GM12801 (cell line): Measurements from ENCODE around the gene IRF2.

Experiments used
- CTCF ChIP-seq: IDR thresholded peaks from one replicate; pipeline ENCODE4 v1.5.1; 2011; ENCODE audit warnings: control low read depth; ENCODE audit not compliant: insufficient read length; ENCODE audit errors: extremely low read depth

IRF2 gene

GRCh38 chr4:184370711-184371389 is 103.5 kb downstream of the IRF2 start:
- no peak for TF ChIP-seq CTCF

GRCh38 chr4:184369871-184370270 is 104.5 kb downstream of the IRF2 start:
- TF ChIP-seq CTCF: no peak

- TF ChIP-seq CTCF: no peak
Measured at GRCh38 chr4:184368731-184369130, 105.6 kb downstream of the IRF2 start.

GRCh38 chr4:184368290-184368689 is 106.1 kb downstream of the IRF2 start:
- no peak for TF ChIP-seq CTCF

- TF ChIP-seq CTCF: no peak
Measured at GRCh38 chr4:184364100-184364921, 110.0 kb downstream of the IRF2 start.

- TF ChIP-seq CTCF: no peak
Measured at GRCh38 chr4:184363258-184363657, 111.1 kb downstream of the IRF2 start.

- no peak for TF ChIP-seq CTCF
Measured at GRCh38 chr4:184362396-184362795, 112.0 kb downstream of the IRF2 start.
